Measurements from ENCODE around the gene JAG1.
"Not testable (repeated sequence)": the region's sequence is repeated elsewhere in the genome, so short reads cannot be mapped to it uniquely, and the experiment has no call there.

JAG1 gene

GRCh38 chr20:10635476-10636208 is 38.2 kb downstream of the JAG1 start:
- DNase-seq: no peak

GRCh38 chr20:10634683-10635411 is 39.0 kb downstream of the JAG1 start:
- no peak for DNase-seq

- DNase-seq: no peak
These were observed 39.6 kb downstream of the JAG1 start for GRCh38 chr20:10634211-10634610.

GRCh38 chr20:10633718-10634117 is 40.1 kb downstream of the JAG1 start:
- no peak for DNase-seq

GRCh38 chr20:10632721-10633509 is 40.9 kb downstream of the JAG1 start:
- DNase-seq: no peak

- no peak for DNase-seq
These were observed 42.7 kb downstream of the JAG1 start for GRCh38 chr20:10631126-10631525.

- no peak for DNase-seq
These were observed 43.7 kb downstream of the JAG1 start for GRCh38 chr20:10629946-10630650.

GRCh38 chr20:10626896-10627295 is 46.9 kb downstream of the JAG1 start:
- DNase-seq: no peak

GRCh38 chr20:10625641-10626040 is 48.2 kb downstream of the JAG1 start:
- no peak for DNase-seq

GRCh38 chr20:10622657-10623418 is 51.0 kb downstream of the JAG1 start:
- no peak for DNase-seq

GRCh38 chr20:10621149-10621548 is 52.6 kb downstream of the JAG1 start:
- no peak for DNase-seq

GRCh38 chr20:10619427-10619826 is 54.4 kb downstream of the JAG1 start:
- DNase-seq: peak; percentile 38

GRCh38 chr20:10618611-10619245 is 55.1 kb downstream of the JAG1 start:
- no peak for DNase-seq

GRCh38 chr20:10617549-10618133 is 56.2 kb downstream of the JAG1 start:
- not testable (repeated sequence) for DNase-seq

- no peak for DNase-seq
These were observed 57.6 kb downstream of the JAG1 start for GRCh38 chr20:10616212-10616611.

- DNase-seq: no peak
These were observed 59.9 kb downstream of the JAG1 start for GRCh38 chr20:10613911-10614310.

- DNase-seq: not testable (repeated sequence)
These were observed 60.4 kb downstream of the JAG1 start for GRCh38 chr20:10613426-10613825.

GRCh38 chr20:10611357-10611756 is 62.4 kb downstream of the JAG1 start:
- no peak for DNase-seq

- DNase-seq: no peak
These were observed 63.5 kb downstream of the JAG1 start for GRCh38 chr20:10610251-10610650.

GRCh38 chr20:10609770-10610169 is 64.0 kb downstream of the JAG1 start:
- no peak for DNase-seq

- no peak for DNase-seq
These were observed 64.5 kb downstream of the JAG1 start for GRCh38 chr20:10609276-10609675.

Data from NCI-H446 treated with DMSO at 0.1 percent for 48 hours (cell line).